Measurements from ENCODE around the gene CSTPP1.

- no peak for TF ChIP-seq CTCF (IDR thresholded peaks at IDR 0.05)
- TF ChIP-seq POLR2A (IDR thresholded peaks at IDR 0.05), result no peak
Observed at GRCh38 chr11:47175746-47176327, 239.3 kb downstream of the CSTPP1 start.
